DOHH2 (cell line): ENCODE measurements around the gene CELSR3.

Source experiments
- H3F3A ChIP-seq: fragments of 200-600 bp; sonication (generic), shearing (Covaris generic); 2 replicates; pipeline ENCODE4 v1.6.0; 2016; ENCODE audit warnings: antibody characterized with exemption, mild to moderate bottlenecking; ENCODE audit not compliant: control insufficient read depth, insufficient read depth
- H3K27ac ChIP-seq: fragments of 200-600 bp; sonication (generic); 2 replicates; pipeline ENCODE4 v1.5.1; 2014; ENCODE audit warnings: low read depth, mild to moderate bottlenecking, low read length, moderate library complexity
- H3K27me3 ChIP-seq: fragments of 200-600 bp; sonication (generic); 2 replicates; pipeline ENCODE4 v1.6.1; 2014; ENCODE audit warnings: mild to moderate bottlenecking, low read length, mixed read lengths; ENCODE audit not compliant: control insufficient read depth
- H3K36me3 ChIP-seq: fragments of 200-600 bp; sonication (generic); 2 replicates; pipeline ENCODE4 v1.6.1; 2014; ENCODE audit warnings: mild to moderate bottlenecking, low read length, moderate library complexity, mixed read lengths; ENCODE audit not compliant: control insufficient read depth
- H3K4me1 ChIP-seq: fragments of 200-600 bp; sonication (generic); 2 replicates; pipeline ENCODE4 v1.6.1; 2014; ENCODE audit warnings: mild to moderate bottlenecking, low read length, mixed read lengths; ENCODE audit not compliant: control insufficient read depth
- H3K4me2 ChIP-seq: fragments of 200-600 bp; sonication (generic); 2 replicates; pipeline ENCODE4 v1.6.0; 2014; ENCODE audit warnings: mild to moderate bottlenecking, low read length, moderate library complexity
- H3K4me3 ChIP-seq: fragments of 200-600 bp; sonication (generic); 2 replicates; pipeline ENCODE4 v1.5.1; 2014; ENCODE audit warnings: mild to moderate bottlenecking, low read length, mixed read lengths
- H3K79me2 ChIP-seq: fragments of 200-600 bp; sonication (generic); 2 replicates; pipeline ENCODE4 v1.6.1; 2014; ENCODE audit warnings: mild to moderate bottlenecking, low read length, mixed read lengths; ENCODE audit not compliant: control insufficient read depth
- H3K9me2 ChIP-seq: fragments of 200-600 bp; sonication (generic); replicated peaks from 2 replicates; pipeline ENCODE4 v1.6.1; 2014; ENCODE audit warnings: mild to moderate bottlenecking, low read length, mixed read lengths; ENCODE audit not compliant: control insufficient read depth
- H3K9me3 ChIP-seq: fragments of 200-600 bp; sonication (generic); 2 replicates; pipeline ENCODE4 v1.6.1; 2014; ENCODE audit warnings: antibody characterized with exemption, low read length, mixed read lengths; ENCODE audit not compliant: control insufficient read depth, insufficient read depth
- H4K20me1 ChIP-seq: fragments of 200-600 bp; sonication (generic); 2 replicates; pipeline ENCODE4 v1.6.0; 2014; ENCODE audit warnings: low read depth, mild to moderate bottlenecking, antibody characterized with exemption, low read length, moderate library complexity; ENCODE audit not compliant: control insufficient read depth, insufficient read depth
- EZH2phosphoT487 ChIP-seq: fragments of 200-600 bp; sonication (generic); IDR thresholded peaks from 2 replicates; pipeline ENCODE4 v1.6.1; 2017; ENCODE audit warnings: borderline replicate concordance, mild to moderate bottlenecking, antibody characterized with exemption, low read length, moderate library complexity, mixed read lengths
- TF ChIP-seq, protein P1 (sequence below): fragments of 200-600 bp; sonication (generic); IDR thresholded peaks from one replicate; pipeline ENCODE4 v1.5.1; 2014; ENCODE audit warnings: antibody characterized with exemption, mild to moderate bottlenecking, low read depth, low read length; ENCODE audit not compliant: poor library complexity, severe bottlenecking

CELSR3 gene

DNA sequence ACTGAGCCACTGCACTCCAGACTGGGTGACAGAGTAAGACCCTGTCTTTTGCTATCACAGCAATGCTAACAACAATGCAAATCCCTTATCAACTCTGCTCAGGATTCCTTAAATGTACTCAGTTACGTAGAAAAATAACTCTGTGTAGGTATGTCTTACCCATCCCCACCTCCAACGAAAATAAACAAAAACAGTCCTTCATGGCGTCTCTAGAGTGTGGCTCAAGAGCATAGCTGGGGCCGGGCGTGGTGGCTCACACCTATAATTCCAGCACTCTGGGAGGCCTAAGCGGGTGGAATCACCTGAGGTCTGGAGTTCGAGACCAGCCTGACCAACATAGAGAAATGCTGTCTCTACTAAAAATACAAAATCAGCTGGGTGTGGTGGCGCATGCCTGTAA is 36.2 kb upstream of the CELSR3 start:
- peaks cover 84% of the 10 kb centered on the region for H3K79me2 ChIP-seq
- no peak overlapping the region for H3K27ac ChIP-seq
- peaks cover 48% of the 10 kb centered on the region for H3K36me3 ChIP-seq

DNA sequence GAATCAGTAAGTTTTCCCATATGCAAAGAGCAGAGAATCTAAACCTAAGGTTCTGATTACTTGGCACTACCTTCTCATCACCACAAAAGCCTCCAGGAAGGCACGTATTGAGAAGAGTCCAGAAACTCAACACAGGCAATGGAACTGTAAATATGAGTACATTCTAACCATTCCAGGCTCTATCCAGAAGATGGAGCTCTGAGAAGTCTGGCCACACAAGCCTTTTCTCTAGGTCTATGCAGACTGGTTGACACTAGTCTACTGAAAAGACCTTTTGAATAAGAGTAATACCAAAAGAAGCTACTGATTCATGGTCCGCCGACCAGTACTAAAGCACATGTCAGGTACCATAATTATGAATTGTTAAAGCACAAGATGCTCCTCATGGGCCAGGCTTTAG is 35.3 kb upstream of the CELSR3 start:
- Histone ChIP-seq H3K27me3 (no peaks in the 10 kb centered on the region), H3K4me3 (no peak overlapping the region), H3K9me2 (no peaks in the 10 kb centered on the region), H3F3A (no peaks in the 10 kb centered on the region), H3K9me3 (no peaks in the 10 kb centered on the region), H3K4me1 (no peaks in the 10 kb centered on the region), H3K4me2 (no peak overlapping the region), H3K36me3 (peaks cover 56% of the 10 kb centered on the region), H4K20me1 (peaks cover 14% of the 10 kb centered on the region; the same call in 1 of the 2 replicates), H3K79me2 (peaks cover 78% of the 10 kb centered on the region), H3K27ac (no peak overlapping the region)
- no peak for TF ChIP-seq EZH2phosphoT487
- TF ChIP-seq, protein P1, sequence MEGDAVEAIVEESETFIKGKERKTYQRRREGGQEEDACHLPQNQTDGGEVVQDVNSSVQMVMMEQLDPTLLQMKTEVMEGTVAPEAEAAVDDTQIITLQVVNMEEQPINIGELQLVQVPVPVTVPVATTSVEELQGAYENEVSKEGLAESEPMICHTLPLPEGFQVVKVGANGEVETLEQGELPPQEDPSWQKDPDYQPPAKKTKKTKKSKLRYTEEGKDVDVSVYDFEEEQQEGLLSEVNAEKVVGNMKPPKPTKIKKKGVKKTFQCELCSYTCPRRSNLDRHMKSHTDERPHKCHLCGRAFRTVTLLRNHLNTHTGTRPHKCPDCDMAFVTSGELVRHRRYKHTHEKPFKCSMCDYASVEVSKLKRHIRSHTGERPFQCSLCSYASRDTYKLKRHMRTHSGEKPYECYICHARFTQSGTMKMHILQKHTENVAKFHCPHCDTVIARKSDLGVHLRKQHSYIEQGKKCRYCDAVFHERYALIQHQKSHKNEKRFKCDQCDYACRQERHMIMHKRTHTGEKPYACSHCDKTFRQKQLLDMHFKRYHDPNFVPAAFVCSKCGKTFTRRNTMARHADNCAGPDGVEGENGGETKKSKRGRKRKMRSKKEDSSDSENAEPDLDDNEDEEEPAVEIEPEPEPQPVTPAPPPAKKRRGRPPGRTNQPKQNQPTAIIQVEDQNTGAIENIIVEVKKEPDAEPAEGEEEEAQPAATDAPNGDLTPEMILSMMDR: peak; percentile 25

More for the DNA sequence above, 36.2 kb upstream of the CELSR3 start:
- Histone ChIP-seq H3K9me2 (no peaks in the 10 kb centered on the region), H3K4me2 (no peak overlapping the region), H3K4me3 (no peak overlapping the region), H4K20me1 (peaks cover 14% of the 10 kb centered on the region; the same call in 1 of the 2 replicates), H3K27me3 (no peaks in the 10 kb centered on the region), H3K4me1 (no peaks in the 10 kb centered on the region), H3F3A (no peaks in the 10 kb centered on the region), H3K9me3 (no peaks in the 10 kb centered on the region)
- no peak for TF ChIP-seq EZH2phosphoT487
- TF ChIP-seq, protein P1: no peak

DNA sequence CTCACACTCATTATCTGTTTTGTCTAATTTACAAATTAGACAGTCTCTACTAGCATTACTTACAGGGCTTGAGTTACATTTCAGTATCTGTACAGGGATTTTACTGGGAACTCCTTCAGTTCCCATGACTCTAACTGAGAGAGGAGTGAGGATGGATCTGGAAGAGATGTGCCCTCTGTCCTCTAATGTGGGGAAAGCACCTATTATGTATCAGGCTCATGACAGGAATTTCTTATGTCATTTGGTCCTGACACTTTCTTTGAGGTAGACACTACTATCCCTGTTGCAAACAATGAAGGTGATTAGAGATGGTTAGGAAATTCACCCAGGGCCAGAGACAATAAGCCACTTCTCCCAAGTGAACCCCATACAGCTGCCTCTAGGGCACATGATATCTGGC is 33.9 kb upstream of the CELSR3 start:
- Histone ChIP-seq H4K20me1 (peaks cover 7% of the 10 kb centered on the region; the same call in 1 of the 2 replicates), H3K9me3 (no peaks in the 10 kb centered on the region), H3K27ac (no peak overlapping the region), H3K36me3 (peaks cover 59% of the 10 kb centered on the region), H3K9me2 (no peaks in the 10 kb centered on the region), H3F3A (peaks cover 2% of the 10 kb centered on the region; the same call in 1 of the 2 replicates), H3K79me2 (peaks cover 64% of the 10 kb centered on the region), H3K4me2 (no peak overlapping the region), H3K4me3 (no peak overlapping the region), H3K27me3 (no peaks in the 10 kb centered on the region), H3K4me1 (no peaks in the 10 kb centered on the region)
- TF ChIP-seq, protein P1: no peak
- no peak for TF ChIP-seq EZH2phosphoT487

DNA sequence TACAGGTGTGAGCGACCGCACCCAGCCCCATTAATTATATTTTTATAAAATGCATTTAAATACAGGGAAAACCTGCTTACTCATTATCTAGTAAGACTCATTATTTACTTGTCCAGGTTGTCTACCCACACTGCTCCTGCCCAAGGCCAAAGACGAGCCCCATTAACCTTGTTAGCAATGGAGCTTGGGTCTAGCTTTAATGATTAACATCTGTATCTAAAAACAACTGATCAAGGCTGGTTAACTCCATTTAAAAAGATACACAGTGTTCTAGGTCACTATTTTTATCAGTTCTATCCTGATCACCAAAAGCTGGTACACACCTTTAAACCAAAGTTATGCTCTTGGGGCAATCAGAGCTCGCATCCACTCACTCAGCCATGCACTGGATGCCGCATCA is 33.5 kb upstream of the CELSR3 start:
- Histone ChIP-seq H3K36me3 (peaks cover 62% of the 10 kb centered on the region), H3K27ac (no peak overlapping the region), H3K4me1 (no peaks in the 10 kb centered on the region), H3K4me3 (no peak overlapping the region), H3K9me3 (no peaks in the 10 kb centered on the region), H4K20me1 (peaks cover 7% of the 10 kb centered on the region; the same call in 1 of the 2 replicates), H3K79me2 (peaks cover 61% of the 10 kb centered on the region), H3K9me2 (no peaks in the 10 kb centered on the region), H3K27me3 (no peaks in the 10 kb centered on the region), H3F3A (peaks cover 2% of the 10 kb centered on the region; the same call in 1 of the 2 replicates), H3K4me2 (no peak overlapping the region)
- TF ChIP-seq, protein P1: no peak
- no peak for TF ChIP-seq EZH2phosphoT487
